Breast epithelium (tissue), 4 donors: ENCODE results near the gene ZNF609. TPM values are rescaled to one million over a fixed set of nuclear protein-coding genes. Genes with fewer than 3 reads are reported as not detected.

Experiments
- DNase-seq, 2 donors: peaks; one replicate each; pipeline ENCODE4 v3.0.0-alpha.2; 2019; ENCODE audit warnings: low spot score in 2 of 2
- H3K27ac ChIP-seq, 2 donors: fragments of 200-600 bp; sonication (generic) in 1 of 2; one replicate each; pipeline ENCODE4 v1.5.1; 2016 to 2019; ENCODE audit warnings: mild to moderate bottlenecking in 1 of 2
- H3K27me3 ChIP-seq, 2 donors: fragments of 200-600 bp; sonication (generic) in 1 of 2; one replicate each; pipeline versions ENCODE4 v1.5.1 to v1.6.0; 2017 to 2019; ENCODE audit warnings: control low read depth in 1 of 2, mild to moderate bottlenecking in 1 of 2
- H3K36me3 ChIP-seq: fragments of 200-600 bp; one replicate; pipeline ENCODE4 v1.5.1; 2019
- H3K4me1 ChIP-seq, 2 donors: fragments of 200-600 bp; sonication (generic); one replicate each; pipeline ENCODE4 v1.5.1; 2016 to 2019; ENCODE audit warnings: control low read depth in 1 of 2
- H3K4me3 ChIP-seq, 3 donors: fragments of 200-600 bp; sonication (generic); 1 replicate in 2 of 3; 2 replicates in 1 of 3; pipeline ENCODE4 v1.5.1; 2016 to 2019; ENCODE audit warnings: mild to moderate bottlenecking in 3 of 3, moderate library complexity in 2 of 3
- H3K9me3 ChIP-seq, 2 donors: fragments of 200-600 bp; sonication (generic) in 1 of 2; one replicate each; pipeline ENCODE4 v1.5.1; 2016 to 2019; ENCODE audit warnings: control low read depth in 1 of 2
- POLR2A ChIP-seq: fragments of 450-650 bp; IDR thresholded peaks from one replicate; pipeline ENCODE4 v1.6.1; 2016; ENCODE audit warnings: antibody characterized with exemption, mild to moderate bottlenecking, moderate library complexity
- POLR2AphosphoS5 ChIP-seq, 3 donors: sonication (generic); formaldehyde crosslinking; IDR thresholded peaks; one replicate each; pipeline ENCODE4 v1.6.1; 2017; ENCODE audit warnings: antibody characterized with exemption in 3 of 3
- intact Hi-C: fragments of 100-400 bp; cut with DNase I; formaldehyde crosslinking; loops from one replicate; pipeline ENCODE4 v1.15.1; 2023; ENCODE audit warnings: low total_unique reads
- total RNA-seq, 3 donors: library from RNA; depleted of rRNA; stranded (reverse); fragments of >200 nt; gene quantifications; one replicate each; pipeline ENCODE4 v1.1.0, GENCODE V29; 2016
- TF ChIP-seq, protein P1 (sequence below), 3 donors: fragments of 450-650 bp; IDR thresholded peaks; one replicate each; pipeline ENCODE4 v1.5.1; 2016 to 2017; ENCODE audit warnings: antibody characterized with exemption in 3 of 3, mild to moderate bottlenecking in 3 of 3, moderate library complexity in 3 of 3

Gene ZNF609
- total RNA-seq, 3 donors from 2014 or later: 22.9 to 32.1 (median 29.2) TPM

DNA sequence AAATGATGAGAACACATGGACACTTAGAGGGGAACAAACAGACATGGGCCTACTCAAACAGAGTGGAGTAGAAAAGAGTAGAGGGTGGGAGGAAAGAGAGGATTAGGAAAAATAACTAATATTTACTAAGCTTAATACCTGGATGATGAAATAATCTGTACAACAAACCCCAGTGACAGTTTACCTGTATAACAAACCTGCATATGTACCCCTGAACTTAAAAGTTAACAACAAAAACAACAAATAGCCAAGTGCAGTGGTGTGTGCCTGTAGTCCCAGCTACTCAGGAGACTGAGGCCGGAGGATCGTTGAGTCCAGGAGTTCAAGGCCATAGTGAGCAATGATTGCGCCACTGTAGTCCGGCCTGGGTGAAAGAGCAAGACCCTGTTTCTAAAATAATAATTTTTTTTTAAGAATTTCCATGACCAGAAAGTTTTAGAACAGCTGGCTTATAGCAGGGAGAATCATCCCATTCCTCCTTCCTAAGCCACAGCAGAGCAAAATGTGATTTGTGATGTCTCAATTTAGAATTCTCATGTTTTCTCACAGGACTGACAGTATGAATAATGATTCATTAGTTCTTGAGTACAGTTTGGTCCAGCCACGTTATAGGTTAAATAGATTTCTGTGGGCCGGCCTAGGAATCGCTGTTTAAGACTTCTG lies 150.0 kb downstream of the ZNF609 start:
- Histone ChIP-seq H3K4me1 (no peaks in the 10 kb centered on the region), H3K27ac (no peak overlapping the region), H3K4me3 (no peak overlapping the region), H3K36me3 (no peaks in the 10 kb centered on the region), H3K27me3 (no peaks in the 10 kb centered on the region), H3K9me3 (no peaks in the 10 kb centered on the region)
- no peak for DNase-seq
- TF ChIP-seq POLR2AphosphoS5 (IDR thresholded peaks at IDR 0.05): no peak
- TF ChIP-seq, protein P1, sequence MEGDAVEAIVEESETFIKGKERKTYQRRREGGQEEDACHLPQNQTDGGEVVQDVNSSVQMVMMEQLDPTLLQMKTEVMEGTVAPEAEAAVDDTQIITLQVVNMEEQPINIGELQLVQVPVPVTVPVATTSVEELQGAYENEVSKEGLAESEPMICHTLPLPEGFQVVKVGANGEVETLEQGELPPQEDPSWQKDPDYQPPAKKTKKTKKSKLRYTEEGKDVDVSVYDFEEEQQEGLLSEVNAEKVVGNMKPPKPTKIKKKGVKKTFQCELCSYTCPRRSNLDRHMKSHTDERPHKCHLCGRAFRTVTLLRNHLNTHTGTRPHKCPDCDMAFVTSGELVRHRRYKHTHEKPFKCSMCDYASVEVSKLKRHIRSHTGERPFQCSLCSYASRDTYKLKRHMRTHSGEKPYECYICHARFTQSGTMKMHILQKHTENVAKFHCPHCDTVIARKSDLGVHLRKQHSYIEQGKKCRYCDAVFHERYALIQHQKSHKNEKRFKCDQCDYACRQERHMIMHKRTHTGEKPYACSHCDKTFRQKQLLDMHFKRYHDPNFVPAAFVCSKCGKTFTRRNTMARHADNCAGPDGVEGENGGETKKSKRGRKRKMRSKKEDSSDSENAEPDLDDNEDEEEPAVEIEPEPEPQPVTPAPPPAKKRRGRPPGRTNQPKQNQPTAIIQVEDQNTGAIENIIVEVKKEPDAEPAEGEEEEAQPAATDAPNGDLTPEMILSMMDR (IDR thresholded peaks at IDR 0.05): no peak
- TF ChIP-seq POLR2A: no peak
- intact Hi-C loops: no loop called here

DNA sequence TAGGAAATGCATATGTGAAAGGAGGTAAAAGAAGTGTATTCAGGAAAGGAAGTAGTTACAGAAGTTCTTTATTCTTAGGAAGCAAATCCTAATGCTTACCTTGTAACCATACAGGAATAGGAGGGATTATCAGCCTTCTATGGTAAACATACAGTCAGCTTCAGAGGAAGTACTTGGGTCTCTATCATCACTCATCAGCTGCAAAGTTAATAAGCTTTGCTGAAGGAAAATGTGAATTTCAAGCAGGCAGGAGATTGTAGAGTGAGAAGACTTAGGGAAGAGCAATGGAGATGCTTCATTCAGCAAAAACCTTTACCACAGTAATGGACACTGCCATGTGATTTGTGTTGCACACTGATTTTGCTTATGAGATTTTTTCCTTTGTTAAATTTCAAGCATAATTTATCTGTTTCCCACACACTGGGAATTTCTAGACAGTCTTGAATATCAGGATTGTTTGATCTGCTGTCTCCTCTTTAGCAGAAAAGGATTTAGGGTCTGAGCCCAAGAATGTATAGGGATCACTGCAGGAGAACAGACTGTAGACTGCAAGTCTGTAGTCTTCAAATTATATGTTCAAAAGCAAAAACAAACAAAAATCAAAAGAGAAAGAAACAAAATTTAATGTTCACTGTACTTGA lies 150.8 kb downstream of the ZNF609 start:
- Histone ChIP-seq H3K27me3 (no peaks in the 10 kb centered on the region), H3K4me3 (no peak overlapping the region), H3K4me1 (no peaks in the 10 kb centered on the region), H3K36me3 (no peaks in the 10 kb centered on the region), H3K9me3 (no peaks in the 10 kb centered on the region), H3K27ac (no peak overlapping the region)
- TF ChIP-seq, protein P1 (IDR thresholded peaks at IDR 0.05): no peak
- no peak for TF ChIP-seq POLR2A
- no peak for TF ChIP-seq POLR2AphosphoS5 (IDR thresholded peaks at IDR 0.05)
- intact Hi-C loops: no loop called here
- DNase-seq: no peak

DNA sequence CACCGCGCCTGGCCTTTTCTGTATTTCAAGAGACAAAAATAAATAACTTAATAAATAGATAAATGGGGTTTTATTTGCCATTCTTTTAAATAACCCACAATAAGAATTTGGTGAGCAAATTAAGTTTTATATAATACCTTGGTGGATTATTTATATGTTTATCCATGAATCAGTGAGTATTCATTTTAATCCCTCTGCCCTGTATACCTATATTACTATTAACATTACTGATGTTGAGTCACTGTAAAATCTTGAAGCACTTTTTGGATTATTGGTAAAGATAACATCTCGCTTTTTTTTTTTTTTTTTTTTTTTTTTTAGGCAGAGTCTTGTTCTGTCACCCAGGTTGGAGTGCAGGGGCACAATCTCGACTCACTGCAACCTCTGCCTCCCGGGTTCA lies 154.1 kb downstream of the ZNF609 start:
- Histone ChIP-seq H3K9me3 (no peaks in the 10 kb centered on the region), H3K4me1 (no peaks in the 10 kb centered on the region), H3K36me3 (no peaks in the 10 kb centered on the region), H3K4me3 (no peak overlapping the region), H3K27ac (no peak overlapping the region), H3K27me3 (no peaks in the 10 kb centered on the region)
- intact Hi-C loops: no loop called here
- no peak for TF ChIP-seq POLR2A
- no peak for TF ChIP-seq POLR2AphosphoS5 (IDR thresholded peaks at IDR 0.05)
- TF ChIP-seq, protein P1 (IDR thresholded peaks at IDR 0.05): no peak
- no peak for DNase-seq

DNA sequence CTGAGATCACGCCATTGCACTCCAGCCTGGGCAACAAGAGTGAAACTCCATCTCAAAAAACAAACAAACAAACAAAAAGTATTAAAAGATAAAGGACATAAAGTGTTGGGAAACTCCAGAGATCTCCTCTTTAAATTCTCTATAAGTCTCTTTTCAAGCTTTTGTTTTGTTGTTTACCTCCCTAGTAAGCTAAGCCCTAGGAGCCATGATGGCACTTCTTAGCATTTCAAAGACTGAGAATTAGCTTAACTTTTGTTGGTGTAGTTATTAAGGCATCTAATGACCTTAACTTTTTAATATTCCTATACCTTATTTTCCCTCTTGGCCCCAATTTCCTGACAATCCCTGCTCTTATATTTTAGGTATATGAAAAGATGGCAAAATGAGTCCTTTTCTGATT lies 157.3 kb downstream of the ZNF609 start:
- Histone ChIP-seq H3K36me3 (no peaks in the 10 kb centered on the region), H3K9me3 (no peaks in the 10 kb centered on the region), H3K4me1 (no peaks in the 10 kb centered on the region), H3K27ac (no peak overlapping the region), H3K4me3 (no peak overlapping the region), H3K27me3 (no peaks in the 10 kb centered on the region)
- no peak for DNase-seq
- intact Hi-C loops: no loop called here
- no peak for TF ChIP-seq POLR2A
- TF ChIP-seq, protein P1 (IDR thresholded peaks at IDR 0.05): no peak
- no peak for TF ChIP-seq POLR2AphosphoS5 (IDR thresholded peaks at IDR 0.05)

DNA sequence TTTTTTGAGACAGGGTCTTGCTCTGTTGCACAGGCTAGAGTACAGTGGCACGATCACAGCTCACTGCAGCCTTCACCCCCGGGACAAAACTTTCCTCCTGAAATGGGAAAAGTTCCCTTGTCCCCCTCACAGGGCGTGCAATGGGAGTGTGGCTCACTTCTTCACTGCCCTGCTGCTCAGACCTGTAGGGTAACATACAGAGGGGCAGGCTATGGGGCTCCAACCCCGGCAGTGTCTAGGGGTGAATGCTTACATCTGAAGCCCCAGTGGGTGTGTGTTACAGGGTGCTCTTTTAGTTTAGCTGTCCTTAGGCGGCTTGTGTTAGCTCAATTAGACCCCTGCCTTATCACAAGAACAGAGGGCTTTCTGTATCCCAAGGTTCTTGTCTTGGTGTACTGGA lies 157.8 kb downstream of the ZNF609 start:
- intact Hi-C loops: no loop called here
- TF ChIP-seq POLR2A (no peak), POLR2AphosphoS5 (IDR thresholded peaks at IDR 0.05) (no peak)
- TF ChIP-seq, protein P1 (IDR thresholded peaks at IDR 0.05): no peak
- Histone ChIP-seq H3K4me3 (no peak overlapping the region), H3K9me3 (no peaks in the 10 kb centered on the region), H3K36me3 (no peaks in the 10 kb centered on the region), H3K4me1 (no peaks in the 10 kb centered on the region), H3K27me3 (no peaks in the 10 kb centered on the region), H3K27ac (no peak overlapping the region)
- DNase-seq: no peak
